GM19023 (cell line): ENCODE data around the gene KLHL14.
"Not testable (repeated sequence)": the region's sequence is repeated elsewhere in the genome, so short reads cannot be mapped to it uniquely, and the experiment has no call there.

Experiments
- ATAC-seq: cut with Tn5 transposase; IDR thresholded peaks from one replicate; pipeline ENCODE4 v1.9.1; 2021; ENCODE audit warnings: mild to moderate bottlenecking, moderate library complexity; ENCODE audit not compliant: unreplicated experiment

The KLHL14 gene

DNA sequence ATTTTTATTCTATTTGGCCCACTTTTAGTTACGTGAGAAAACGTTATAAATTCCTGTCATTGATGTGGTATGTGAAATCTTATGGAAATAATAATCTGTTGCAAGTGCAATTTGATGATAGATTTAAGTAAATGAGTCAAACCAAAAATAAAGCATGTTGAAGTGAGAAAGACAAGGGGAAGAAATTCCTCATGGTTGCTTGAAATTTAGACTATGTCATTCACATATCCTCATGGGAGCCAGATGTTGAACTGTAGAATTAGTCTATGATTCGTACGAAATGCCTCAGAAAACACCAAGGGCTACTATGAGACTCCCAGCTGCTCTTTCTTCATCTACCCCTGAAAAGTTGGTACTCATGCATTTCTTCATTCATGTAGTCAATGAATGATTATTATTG lies 55.7 kb downstream of the KLHL14 start:
- ATAC-seq = no peak

DNA sequence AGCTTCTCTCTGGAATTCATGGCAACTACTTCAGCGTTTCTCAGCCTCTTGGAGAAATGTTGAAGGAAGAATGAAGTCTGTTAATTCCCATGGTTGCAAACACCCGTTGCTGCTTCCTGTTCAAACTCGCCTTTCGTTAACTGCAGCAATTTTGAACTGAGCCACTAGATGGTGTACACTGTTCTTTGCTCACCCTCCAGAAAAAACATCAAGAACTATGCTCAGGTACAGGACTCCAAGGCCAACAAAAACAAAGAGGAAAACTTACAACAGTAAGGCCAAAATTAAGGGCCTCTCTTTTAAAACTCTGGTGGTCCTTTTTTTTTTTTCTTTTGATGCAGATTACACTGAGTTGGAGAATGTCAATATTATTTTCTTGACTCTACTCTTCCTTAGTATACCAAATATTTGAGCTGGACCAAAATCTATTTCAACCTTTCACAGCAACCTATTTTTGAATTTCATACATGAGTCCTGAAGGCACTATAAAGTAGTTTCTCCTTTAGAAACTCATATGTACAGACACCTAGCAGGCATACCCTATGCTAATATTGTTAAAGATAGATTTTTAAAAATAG lies 58.2 kb downstream of the KLHL14 start:
- peak; percentile 96 for ATAC-seq

DNA sequence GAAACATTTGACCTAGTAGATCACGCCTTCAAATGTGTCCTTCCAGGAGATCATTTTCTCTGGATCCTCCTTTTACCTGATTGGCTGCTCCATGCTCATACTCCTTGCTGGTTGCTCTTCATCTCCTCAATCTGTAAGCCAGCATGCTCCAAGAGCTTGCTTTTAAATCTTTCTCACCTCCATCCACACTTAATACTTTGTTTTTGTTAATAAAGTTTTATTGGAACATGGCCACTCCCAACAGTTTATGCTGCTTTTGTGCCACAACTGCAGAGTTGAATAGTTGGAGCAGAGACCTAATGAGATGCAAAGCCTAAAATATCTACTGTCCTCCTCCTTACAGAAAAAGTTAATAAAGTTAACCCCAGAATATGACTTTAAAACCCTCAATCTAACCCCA lies 60.0 kb downstream of the KLHL14 start:
- ATAC-seq = no peak

DNA sequence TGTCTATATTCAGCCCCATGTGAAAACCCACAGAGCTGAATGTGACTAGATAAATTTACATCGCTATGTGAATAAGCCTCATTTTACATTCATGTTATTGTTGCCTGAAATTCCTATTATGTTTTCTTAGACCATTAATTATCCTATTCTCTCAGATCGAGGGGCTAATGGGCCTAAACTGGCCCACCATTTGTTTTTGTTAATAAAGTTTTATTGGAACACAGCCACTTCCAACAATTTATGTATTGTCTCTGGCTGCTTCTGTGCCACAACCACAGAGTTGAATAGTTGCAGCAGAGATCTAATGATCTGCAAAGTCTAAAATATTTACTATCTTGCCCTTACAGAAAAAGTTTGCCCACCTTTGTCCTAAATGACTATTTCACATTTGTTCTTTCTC lies 61.0 kb downstream of the KLHL14 start:
- ATAC-seq = no peak

DNA sequence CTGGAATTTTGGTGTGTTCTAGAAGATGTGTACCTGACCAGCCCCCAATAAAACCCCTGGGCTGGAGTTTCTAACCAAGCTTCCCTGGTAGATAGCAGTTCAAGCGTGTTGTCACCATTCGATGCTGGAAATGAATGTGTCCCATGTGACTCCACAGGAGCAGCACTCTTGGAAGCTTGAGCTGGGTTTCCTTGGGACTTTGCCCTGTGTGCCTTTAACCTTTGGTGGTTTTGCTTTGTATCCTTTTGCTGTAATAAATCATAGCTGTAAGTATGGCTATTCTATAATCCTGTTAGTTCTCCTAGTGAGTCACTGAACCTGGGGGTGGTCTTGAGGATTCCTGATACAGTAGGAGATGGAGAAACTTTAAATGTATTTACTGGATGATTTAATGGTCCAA lies 65.2 kb downstream of the KLHL14 start:
- no peak for ATAC-seq

DNA sequence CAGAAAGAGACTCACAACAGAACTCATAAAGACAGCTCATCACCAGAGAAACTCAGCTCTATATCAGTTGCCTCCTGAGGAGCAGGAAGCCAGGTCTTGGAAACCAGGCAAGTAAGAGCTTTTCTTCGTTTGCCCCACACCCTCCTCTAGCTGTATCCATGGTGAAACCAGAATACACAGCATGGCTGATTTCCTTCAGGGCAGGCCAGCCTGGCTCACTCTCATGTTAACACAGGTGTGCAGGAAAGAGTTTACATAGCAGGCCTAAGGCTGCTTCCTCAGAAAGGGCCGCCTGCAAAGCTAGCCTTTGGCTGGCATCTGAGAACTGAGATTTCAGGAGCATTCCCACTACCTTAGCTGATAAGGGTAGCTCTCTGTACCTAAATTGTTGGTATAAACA lies 65.7 kb downstream of the KLHL14 start:
- ATAC-seq = no peak

DNA sequence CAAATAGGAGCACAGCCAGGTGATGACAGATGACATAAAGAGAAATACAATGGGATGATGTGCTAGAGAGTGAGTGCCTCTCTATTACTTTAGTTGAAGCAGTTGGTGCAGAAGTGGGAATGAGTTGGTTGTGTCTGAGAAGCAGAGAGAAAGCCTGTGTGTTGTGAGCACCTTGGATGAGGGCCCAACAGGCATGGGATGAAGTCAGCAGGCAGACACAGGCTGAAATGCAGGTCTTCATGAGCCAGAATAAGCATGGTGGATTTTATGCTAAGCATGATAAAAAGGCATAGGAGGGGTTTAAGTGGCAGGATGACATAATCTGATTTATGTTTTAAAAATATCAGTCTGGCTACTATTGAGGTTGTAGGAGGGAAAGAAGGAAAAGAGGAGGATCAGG lies 71.5 kb downstream of the KLHL14 start:
- no peak for ATAC-seq

DNA sequence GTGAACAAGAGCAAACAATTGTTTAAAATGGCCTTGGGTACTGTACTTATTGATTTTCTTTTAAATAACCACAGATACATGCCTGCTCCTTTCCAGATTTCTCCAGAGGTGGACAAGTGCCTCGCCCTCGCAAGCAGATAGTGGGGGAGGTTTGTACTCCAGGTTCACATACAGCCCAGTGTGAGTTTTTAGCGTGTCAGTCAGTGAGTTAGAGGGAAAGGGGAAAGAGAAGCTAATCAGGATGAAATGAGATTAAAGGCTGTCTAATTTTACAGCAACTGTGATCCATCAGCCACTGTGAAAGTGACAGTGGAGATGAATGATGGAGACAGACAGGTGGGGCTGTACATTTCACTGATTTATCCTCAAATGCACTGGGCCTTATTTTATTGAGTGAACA lies 74.7 kb downstream of the KLHL14 start:
- no peak for ATAC-seq

DNA sequence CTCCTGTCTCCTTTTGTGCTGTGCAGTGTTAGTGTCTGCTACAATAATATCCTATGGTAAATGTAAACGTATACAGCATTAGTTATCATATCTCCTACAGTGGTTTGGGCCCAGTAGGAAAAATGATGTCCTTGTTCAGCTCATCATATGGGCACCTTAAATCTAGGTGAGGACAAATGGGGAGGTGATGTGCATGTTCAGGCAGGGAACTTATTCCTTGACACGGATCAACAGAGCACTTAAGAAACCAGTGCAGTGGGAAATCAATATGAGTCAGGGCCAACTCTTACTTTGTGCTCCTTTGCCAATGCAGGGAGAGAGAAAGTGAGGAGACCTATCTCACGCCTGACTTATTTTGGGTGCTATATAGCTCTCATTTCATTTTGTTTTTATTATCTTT lies 76.4 kb downstream of the KLHL14 start:
- no peak for ATAC-seq

DNA sequence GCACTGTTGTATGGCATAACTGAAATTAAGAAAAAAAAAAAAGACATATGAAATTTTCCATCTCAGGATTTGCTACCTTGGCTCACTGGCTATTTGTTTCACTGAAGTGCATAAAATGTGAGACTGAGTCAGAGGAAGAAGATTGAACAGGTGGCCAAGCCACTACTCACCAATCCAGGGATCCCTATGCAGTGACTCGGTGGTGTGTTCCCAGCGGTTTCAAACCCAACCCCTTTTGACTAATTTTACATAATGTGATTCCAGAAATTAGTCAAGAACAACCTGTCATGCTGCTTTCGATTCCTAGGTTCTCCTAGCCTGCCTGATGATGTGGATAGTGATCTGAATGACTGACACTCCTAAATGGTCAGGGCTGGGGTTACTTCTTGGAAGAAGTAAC lies 77.3 kb downstream of the KLHL14 start:
- ATAC-seq = no peak

DNA sequence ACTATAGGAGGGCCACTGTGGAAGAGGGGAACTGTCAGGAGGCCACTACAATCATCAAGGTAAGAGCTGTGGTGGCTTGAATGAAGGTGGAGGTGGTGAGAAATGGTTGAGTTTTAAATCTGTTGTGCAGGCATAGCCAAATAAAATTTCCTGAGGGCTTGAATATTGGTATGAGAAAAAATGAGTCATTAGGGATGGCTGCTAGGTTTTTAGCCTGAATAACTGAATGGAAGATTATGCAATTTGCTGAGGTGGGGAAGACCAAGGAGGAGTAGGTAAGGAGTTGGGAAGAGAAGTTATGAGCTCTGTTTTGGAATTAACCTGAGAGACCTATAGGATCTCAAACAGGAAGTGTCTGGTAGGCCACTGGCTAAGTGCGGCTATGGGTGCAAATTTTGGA lies 84.0 kb downstream of the KLHL14 start:
- no peak for ATAC-seq

DNA sequence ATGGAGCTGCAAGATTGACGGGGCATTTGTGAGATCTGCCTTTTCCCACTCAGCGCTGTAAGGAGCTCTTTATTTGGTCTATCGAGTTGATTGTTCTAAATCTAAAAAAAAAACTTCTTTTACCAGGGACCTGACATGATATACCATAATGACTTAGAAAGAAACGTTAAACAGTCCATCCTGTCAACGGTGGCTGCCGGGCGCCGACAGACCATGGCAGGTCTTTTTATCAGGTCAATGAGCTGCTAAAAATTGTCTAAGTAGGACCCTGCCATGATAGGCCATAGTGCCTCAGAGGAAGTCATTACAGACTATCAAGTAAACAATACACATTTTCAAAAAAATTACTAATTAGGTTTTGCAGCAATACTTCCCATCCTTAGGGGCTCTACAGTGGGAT lies 87.9 kb downstream of the KLHL14 start:
- ATAC-seq = no peak

DNA sequence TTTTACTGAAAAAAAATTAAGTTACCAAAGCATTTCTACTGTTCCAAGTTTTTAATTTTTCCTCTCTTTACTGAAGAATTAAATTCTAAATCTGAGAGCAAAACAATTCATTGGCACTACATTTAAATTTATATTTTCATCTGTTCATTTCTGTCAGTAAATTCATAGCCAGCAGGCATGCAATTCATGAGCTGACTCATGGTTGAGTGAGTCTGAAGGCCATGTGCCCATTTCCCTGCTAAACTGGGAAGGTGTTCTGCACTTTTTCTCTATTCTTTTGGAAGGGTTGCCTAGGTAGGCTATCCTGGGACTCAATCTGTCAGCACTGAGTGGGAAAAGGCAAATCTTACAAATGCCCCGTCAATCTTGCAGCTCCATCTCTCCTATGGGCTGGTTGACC lies 88.7 kb downstream of the KLHL14 start:
- ATAC-seq = no peak

DNA sequence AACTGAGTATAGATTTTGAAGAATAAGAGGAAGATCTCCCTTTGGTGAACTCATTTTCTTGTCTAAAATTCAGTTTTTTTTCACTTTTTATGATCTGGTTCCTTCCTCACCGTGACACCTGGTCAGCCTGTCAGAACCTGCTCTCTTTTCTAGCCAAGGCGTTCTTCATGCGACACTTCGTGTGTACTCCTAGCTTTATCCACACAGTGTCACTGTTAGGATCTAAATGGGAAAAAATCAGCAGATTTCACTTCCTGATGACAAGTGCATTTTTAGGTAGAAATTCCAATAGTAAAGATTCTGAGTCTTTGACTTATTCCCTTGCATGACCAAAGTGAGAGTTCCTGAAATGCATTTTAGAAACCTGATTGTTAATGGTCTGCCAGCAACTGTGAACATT lies 89.8 kb downstream of the KLHL14 start:
- no peak for ATAC-seq

DNA sequence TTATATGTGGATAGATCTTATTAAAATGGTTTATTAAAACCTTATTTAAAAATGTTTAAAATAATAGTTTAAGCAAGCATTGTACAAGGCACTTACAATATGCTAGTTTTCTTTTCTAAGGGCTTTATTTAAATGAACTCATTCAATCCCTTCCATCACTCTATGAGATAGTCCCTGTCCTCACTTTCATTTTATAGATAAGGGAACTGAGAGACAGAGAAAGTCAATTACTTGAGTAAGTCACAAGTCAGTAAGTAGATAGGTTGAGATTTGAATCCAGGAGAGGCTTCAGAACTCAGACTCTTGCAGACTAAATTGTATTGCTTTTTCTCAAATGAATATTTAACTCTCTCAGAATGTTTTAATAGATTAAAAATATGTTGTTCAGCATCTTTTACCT lies 95.2 kb downstream of the KLHL14 start:
- no peak for ATAC-seq

DNA sequence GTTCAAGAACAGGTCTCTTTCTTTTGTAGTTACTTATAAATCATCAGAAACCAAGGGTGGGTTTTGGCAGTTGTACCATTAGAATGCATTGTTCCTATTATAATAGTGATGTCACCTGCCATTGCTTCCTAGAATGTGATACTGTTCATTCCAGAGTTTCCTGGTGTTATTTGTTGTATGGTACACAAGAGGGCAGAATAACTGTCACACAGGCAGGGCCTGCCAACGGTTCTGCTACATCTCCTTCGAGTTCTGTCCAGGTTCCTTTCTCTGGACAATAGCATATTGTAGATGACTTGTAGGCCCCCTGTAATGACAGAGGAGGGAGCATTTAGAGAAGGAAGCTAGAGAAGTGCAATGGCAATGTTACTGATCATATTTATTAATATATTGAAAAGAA lies 98.3 kb downstream of the KLHL14 start:
- ATAC-seq = no peak

DNA sequence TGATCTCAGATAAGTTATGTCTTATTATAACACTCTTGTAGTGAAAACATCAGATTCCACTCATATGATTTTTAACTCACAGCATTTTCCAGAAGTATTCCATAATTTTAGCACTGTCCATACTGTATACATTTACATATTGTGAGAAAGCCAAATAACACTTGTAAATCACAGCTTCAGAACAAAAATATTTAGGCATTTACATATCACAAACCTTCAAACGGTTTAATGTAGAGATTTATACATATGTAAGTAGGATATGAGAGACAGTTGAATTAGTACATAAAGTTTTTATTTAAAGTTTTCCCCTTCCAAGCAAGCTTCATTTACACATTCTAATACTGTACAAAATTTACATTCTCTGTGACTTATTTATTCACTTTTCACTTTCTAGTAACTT lies 100.4 kb downstream of the KLHL14 start:
- no peak for ATAC-seq

DNA sequence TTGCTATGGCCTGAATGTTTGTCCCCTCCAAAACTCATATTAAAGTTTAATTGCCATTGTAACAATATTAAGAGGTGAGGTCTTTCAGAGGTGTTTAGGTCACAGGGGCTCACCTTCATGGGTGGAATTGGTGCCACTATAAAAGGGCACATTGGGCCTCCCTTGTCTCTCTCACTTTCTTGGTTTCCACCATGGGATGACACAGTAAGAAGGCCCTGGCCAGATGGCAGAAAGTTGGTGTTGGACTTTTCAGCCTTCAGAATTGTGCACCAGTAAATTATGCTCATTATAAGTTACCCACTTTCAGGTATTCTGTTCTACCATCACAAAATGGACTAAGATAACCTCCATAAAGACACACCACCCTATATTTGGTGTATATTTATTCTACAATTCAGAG lies 102.1 kb downstream of the KLHL14 start:
- no peak for ATAC-seq

DNA sequence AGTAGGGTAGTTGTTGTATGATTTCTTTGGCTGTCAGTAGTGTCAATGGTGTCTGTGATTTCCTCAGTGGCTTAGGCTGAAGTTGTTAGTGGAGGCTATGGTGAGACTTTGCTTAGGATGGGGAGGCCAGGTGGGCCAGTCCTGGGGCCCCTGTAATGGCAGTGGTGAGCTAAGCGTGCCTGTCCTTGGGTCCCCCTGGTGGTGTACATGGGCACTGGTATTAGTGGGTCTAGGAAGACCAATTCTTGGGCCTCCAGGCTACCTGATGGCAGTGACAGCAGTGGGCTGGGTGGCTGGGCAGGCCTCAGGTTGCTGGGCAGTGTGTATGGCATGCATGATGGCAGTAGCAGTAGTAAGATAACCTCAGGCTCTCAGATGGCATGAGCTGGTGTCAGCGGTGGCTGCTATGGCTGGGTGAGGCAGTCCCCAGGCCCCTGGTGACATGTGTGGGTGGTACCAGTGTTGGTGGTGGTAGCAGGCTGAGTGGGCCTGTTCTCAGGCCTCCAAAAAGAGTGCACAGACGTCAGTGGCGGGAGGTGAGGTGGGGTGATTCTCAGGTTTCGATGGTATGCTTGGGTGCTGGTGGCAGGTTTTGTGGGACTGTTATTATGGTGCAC lies 103.2 kb downstream of the KLHL14 start:
- ATAC-seq = no peak

DNA sequence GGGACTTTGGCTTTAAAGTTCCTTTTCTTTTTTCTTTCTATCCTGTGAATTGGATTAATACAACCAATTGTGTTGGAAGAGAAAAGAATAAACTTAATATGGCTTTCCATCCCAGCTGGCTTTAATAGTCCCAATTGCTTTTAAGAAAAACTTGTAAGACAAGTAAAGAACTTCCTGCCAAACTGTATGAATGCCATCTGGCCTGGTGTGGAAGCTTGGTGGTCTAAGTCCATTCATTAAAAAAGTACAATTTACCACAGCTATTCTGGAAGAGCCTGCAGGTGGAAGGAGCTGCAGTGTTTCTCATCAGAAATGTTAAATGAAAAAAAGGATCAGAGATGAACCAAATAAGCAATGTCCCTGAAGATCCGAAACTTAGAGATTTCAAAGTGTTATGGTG lies 103.9 kb downstream of the KLHL14 start:
- no peak for ATAC-seq

DNA sequence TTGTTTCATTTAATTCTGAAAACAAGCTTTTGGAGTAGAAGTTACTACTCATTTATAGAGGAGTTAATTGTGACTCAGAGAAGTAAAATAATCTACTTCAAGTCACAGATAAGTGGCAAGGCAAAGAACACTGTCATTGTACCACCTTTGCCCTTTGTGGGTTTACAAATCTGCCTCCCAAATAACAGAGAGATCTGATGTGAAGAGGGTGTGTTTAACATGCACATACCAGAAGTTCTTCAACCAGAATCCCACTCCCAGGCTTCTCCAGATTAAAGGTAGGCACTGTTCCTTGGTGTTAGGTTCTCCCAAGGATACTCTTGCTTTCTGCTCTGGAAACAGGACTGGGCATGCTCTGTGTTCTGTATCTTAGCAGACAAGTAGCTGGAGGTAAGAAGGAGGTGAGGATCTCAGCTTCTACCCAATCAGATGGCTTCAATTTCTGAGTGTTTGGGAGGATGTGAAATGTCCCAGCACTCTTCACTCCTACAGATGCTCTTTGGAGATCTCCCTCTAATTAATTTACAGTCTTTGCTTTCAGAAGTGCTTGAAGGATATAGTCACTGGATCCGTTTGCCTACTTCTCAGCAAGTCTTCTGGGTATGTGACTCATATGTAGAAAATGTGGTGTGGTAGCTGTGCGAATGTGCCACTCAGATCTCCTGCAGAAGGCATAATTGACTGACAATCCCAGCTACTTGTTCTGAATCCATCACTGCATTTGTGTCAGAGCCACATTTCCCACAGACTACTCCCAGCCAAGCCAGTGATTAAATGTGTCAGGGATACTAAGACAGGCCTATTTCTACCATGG lies 111.1 kb downstream of the KLHL14 start:
- no peak for ATAC-seq

DNA sequence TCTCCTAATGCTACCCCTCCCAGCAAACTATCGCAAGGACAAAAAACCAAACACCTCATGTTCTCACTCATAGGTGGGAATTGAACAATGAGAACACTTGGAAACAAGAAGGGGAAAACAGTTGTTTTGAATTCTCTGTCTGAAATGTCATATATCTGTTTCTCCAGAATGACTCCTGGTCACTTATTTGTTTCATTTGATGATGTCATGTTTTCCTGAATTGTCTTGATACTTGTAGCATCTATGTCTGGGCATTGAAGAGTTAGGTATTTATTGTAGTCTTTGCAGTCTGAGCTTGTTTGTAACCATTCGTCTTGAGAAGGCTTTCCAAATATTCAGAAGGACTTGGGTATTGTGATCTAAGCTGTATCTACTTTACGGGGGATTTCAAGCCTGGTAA lies 118.3 kb downstream of the KLHL14 start:
- ATAC-seq = not testable (repeated sequence)
